Stimulated activated naive CD8-positive, alpha-beta T cell treated with anti-CD3 and anti-CD28 coated beads, Interleukin-15, amount 100 ng/mL, for 72 hours (primary cell): ENCODE measurements around the gene CPOX.

Experiments
- ATAC-seq: fragments of 150-1000 bp; cut with Tn5 transposase; 2 replicates; pipeline ENCODE4 v1.10.0; 2021; ENCODE audit warnings: mild to moderate bottlenecking, moderate library complexity
- DNase-seq, 2 donors: peaks; one replicate each; pipeline ENCODE4 v3.0.0; 2021 to 2022
- H3K27ac Mint-ChIP-seq, 2 donors: one replicate each; pipeline ENCODE4 v1.8.0; 2022; ENCODE audit warnings: mild to moderate bottlenecking in 2 of 2, mixed read lengths in 2 of 2, moderate library complexity in 2 of 2
- H3K27me3 Mint-ChIP-seq: one replicate; pipeline ENCODE4 v1.8.0; 2022; ENCODE audit warnings: mixed read lengths
- H3K4me1 Mint-ChIP-seq: one replicate; pipeline ENCODE4 v1.8.0; 2022; ENCODE audit warnings: mild to moderate bottlenecking, mixed read lengths
- H3K4me3 Mint-ChIP-seq, 2 donors: one replicate each; pipeline ENCODE4 v1.8.0; 2022; ENCODE audit warnings: mild to moderate bottlenecking in 2 of 2, mixed read lengths in 2 of 2, moderate library complexity in 1 of 2
- H3K9me3 Mint-ChIP-seq, 2 donors: one replicate each; pipeline ENCODE4 v1.8.0; 2022; ENCODE audit warnings: mixed read lengths in 2 of 2

The CPOX gene

DNA sequence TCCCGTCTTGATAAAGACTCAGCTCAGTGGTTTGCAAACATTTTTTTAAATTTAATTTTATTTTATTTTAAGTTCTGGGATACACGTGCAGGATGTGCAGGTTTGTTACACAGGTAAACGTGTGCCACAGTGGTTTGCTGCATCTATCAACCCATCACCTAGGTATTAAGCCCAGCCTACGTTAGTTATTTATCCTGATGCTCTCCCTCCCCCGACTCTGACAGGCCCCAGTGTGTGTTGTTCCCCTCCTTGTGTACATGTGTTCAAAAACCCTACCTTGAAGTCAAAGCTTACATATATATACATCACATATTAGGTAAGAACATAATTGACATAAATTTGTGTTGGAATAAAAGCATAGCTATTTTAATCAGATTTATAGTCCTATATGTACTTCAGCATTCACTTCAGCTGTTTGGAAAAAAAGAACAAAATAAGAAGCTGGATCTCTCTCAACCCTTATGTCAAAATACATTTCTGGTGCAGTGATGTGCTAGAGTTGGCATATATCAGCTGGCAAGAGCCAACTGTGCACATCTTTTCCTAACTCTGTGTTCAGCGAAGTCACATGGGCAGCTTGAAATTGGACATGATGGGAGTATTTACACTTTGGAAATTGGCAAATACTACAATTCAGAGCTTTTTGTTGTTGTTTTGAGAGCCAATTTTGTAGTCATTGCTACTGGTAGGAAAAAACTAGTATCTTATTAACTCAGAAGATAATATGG is 35.1 kb downstream of the CPOX start:
- H3K9me3 Mint-ChIP-seq: no peaks in the 10 kb centered on the region
- peaks cover 86% of the 10 kb centered on the region for H3K4me1 Mint-ChIP-seq
- ATAC-seq: no peak
- H3K27ac Mint-ChIP-seq: peak overlapping the region; percentile 81 to 100
- no peaks in the 10 kb centered on the region for H3K27me3 Mint-ChIP-seq
- peak overlapping the region; percentile 17 to 63 for H3K4me3 Mint-ChIP-seq
- DNase-seq: no peak

DNA sequence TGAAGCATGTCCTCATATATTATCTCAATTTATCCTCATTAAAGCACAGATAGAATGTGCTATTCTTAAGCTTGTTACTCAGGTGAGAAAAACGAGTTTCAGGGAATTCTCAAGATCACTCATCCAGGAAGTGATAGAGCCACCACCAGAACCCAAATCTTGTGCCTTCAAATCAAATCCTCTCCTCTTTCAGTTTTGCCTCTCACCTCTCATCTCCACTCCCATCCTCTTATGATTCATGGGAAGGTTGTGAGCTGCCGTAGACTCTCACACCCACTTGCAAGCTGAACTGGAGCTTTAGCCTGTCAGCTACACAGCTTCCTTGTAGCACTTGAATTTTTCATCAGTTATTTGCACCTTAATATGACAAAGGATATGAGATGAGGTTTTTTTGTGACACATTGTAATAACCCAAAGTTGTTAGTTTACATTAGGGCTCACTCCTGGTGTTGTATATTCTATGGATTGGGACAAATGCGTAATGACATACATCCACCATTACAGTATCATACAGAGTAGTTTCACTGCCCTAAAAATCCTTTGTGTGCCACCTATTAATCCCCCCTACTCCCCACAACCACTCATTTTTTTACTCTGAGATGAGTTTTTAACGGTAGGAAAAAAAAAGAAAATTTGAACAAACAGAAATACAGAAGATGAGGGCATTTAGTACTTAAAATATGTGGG is 35.9 kb downstream of the CPOX start:
- peak; percentile 56 to 68 for DNase-seq
- Mint-ChIP-seq H3K27ac (peak overlapping the region; percentile 100), H3K27me3 (no peaks in the 10 kb centered on the region), H3K9me3 (no peaks in the 10 kb centered on the region), H3K4me3 (peak overlapping the region; percentile 76 to 88), H3K4me1 (peaks cover 88% of the 10 kb centered on the region)
- peak; percentile 74 for ATAC-seq

DNA sequence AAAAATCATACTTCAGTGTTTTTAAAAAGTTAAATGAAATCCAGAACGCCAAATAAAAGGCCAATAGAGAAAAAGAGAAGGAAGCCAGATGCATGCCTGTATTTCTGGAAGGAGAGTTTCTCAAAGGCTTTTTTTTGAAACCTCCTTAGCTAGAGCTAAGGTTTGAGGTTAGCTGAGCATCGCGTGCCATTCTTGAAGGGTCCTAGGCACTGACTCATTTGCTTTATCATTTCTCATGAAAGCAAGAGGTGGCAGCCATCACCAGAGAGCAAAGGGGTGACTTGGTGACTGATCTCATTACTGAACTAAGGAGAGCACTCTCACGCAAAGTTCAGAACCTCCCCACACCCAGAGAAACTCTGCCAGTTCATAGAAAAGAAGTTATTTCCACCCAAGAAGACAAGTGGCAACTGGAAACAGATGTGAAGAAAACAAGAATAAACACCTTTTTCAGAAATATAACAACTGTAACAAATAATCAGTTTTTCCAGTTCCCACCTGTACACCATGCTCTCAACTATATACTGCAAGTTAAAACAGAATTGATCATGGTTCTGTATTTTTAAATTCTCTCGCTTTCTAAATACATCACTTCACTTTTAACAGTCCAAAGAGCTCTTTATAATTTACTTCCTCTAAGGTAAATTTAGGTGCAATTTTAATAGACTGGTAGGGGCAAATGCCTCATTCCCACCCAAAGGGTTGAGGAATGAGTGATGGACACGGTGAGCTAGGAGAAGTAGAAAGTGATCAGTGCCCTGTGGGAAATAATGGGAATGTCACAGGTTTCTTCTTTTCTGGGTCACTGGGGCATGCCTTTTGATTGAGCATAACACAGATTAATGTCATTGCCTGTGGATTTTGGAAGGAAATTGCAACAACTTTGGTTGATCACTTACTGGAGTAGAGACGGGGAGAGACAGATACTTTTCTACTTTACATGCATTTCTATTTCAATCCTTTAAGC is 37.0 kb downstream of the CPOX start:
- Mint-ChIP-seq H3K4me1 (peaks cover 91% of the 10 kb centered on the region), H3K27ac (peak overlapping the region; percentile 100), H3K9me3 (no peaks in the 10 kb centered on the region)

DNA sequence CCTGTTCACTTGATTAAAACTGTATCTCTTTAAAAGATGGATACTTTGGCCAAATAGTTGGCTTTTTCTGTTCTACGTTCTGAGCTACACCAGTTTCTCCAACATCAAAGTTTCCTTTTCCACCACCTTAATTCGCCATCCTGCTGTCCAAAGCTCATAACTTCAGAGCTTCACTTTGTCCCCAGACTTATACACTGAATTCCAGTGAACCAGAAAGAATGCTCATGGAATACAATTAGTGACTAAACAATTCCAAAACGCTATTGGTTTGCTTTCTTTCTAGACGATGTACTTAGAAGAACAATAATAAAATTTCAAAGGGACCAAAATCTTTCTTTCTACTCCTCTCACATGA is 38.4 kb downstream of the CPOX start:
- Mint-ChIP-seq H3K4me1 (peaks cover 94% of the 10 kb centered on the region), H3K4me3 (peak overlapping the region; percentile 76 to 88), H3K9me3 (no peaks in the 10 kb centered on the region), H3K27ac (peak overlapping the region; percentile 100), H3K27me3 (no peaks in the 10 kb centered on the region)
- no peak for DNase-seq
- ATAC-seq: no peak

More for the DNA sequence above, 37.0 kb downstream of the CPOX start:
- DNase-seq (peak; percentile 82 to 88), ATAC-seq (peak; percentile 93)
- Mint-ChIP-seq H3K4me3 (peak overlapping the region; percentile 76 to 88), H3K27me3 (no peaks in the 10 kb centered on the region)

DNA sequence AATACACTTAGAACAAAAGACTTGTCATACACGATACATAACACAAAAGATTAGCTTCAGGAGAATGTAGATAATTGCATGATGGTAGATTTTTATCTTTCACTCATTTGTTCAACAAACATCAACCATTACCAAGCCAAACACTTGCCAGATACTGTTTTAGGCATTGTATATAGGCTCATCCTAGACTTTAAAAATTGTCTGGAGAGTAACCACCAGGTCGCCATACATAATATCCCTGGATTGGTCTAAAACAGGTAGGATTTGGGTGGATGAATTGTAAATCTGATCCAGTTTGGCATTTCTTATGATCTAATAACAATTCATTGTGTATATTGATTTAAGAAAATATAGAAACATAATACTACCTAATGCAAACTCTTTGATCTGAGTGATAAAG is 38.8 kb downstream of the CPOX start:
- DNase-seq (no peak), ATAC-seq (no peak)
- peaks cover 97% of the 10 kb centered on the region for H3K4me1 Mint-ChIP-seq
- peak overlapping the region; percentile 100 for H3K27ac Mint-ChIP-seq
- H3K27me3 Mint-ChIP-seq: no peaks in the 10 kb centered on the region
- no peaks in the 10 kb centered on the region for H3K9me3 Mint-ChIP-seq
- peak overlapping the region; percentile 86 to 88 for H3K4me3 Mint-ChIP-seq

DNA sequence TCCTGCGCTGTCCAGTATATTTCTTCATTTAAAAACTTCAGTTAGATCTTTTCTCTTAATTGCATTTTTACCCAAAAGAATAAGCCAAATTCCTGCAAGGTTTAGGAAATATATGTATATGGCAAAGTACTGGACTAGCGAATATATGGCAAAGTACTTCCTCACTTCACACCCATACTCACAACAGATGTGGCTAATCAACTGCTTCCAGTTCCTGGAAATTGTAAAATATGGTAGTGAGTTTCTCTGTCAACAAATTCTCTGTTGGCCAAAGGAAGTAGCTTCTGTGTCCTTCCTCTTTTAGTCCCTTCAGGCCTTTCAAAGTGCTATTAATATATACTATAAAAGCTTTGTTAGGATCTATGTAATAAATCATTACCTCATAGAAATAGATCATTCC is 39.7 kb downstream of the CPOX start:
- peak overlapping the region; percentile 97 to 100 for H3K27ac Mint-ChIP-seq
- peak overlapping the region; percentile 80 to 86 for H3K4me3 Mint-ChIP-seq
- ATAC-seq (no peak), DNase-seq (no peak)
- peaks cover 94% of the 10 kb centered on the region for H3K4me1 Mint-ChIP-seq
- no peaks in the 10 kb centered on the region for H3K9me3 Mint-ChIP-seq
- H3K27me3 Mint-ChIP-seq: no peaks in the 10 kb centered on the region

DNA sequence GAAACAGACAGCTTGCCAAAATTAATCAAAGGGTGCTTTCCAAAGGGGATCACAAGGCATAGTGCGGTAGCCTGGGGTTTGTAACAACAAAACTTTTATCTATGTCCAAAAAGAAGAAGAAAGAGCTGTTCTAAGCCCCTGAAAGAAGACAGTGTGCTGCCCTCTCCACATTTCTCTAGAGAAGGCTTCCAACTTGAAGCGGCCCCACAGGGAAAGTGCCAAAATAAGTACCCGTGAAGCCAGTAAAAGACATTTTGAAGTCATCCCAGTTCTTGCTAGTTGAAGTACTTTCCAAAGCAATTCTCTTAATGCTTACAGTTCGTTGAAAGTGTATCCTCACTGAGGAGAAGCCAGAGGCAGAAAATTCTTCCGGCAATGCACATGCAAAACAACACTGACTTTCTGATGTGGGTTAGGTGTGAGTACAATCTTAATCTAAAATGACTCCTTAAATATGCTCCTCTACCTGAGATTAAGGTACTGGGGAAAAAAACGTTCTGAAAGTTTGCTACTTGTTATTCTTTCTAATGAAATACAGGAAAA is 40.3 kb downstream of the CPOX start:
- Mint-ChIP-seq H3K27me3 (no peaks in the 10 kb centered on the region), H3K27ac (peak overlapping the region; percentile 97 to 100), H3K4me1 (peaks cover 94% of the 10 kb centered on the region), H3K4me3 (peak overlapping the region; percentile 80 to 86), H3K9me3 (no peaks in the 10 kb centered on the region)
- ATAC-seq (no peak), DNase-seq (no peak)

DNA sequence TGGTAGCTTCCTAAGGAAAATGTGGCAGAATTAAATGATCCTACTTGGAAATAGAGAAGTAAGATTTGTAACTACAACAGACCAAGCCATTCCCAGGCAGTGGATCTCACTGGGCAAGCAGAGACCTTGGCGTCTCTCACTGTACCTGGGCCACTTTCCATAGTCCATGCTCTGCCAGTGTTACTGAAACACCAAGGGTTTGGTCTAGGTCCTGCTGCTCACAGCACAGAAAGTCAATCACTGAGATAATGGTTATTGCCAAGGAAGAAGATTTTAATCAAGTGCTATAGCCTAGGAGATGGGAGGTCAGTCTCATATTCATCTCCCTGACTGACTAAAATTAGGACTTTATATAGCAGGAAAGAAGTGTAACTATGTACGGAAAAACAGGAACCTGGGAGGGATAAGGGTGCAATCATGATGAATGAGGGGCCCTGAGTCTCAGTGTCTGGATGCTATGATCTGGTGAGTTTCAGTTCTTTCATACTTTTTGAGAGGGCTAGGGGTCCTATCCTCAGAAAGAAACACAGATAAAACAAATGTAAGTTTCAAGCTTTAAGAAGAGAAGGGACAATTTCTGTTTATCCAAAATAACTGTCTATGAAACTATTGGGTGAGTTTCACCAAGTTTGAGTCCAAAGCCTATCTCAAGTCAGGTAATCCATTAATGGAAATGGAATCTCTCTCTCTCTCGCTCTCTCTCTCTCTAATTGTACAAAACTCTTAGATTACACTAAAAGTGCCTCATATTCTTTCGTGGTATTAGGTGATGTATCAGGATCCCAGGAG is 41.0 kb downstream of the CPOX start:
- ATAC-seq: no peak
- Mint-ChIP-seq H3K4me3 (peak overlapping the region; percentile 80 to 86), H3K9me3 (no peaks in the 10 kb centered on the region), H3K27ac (peak overlapping the region; percentile 97 to 100), H3K27me3 (no peaks in the 10 kb centered on the region), H3K4me1 (peaks cover 89% of the 10 kb centered on the region)
- no peak for DNase-seq

DNA sequence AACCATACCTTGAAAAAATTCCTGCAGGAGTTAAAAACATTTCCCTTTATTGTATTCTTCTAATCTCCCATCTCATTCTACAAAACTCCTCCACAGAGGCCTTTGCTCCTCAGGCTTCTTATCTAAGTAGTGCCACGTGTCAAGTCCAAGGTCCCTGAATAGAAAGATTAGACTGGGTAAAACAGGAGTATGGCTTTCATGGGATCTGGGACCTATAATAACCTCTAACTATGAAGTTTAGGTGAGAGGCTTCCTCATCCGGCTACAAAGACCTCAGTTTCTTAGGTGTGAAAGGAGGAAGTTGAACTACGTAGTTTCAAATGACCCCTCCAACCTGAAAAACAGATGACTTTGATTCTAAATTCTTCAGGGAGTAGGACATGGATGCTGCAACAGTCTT is 41.7 kb downstream of the CPOX start:
- H3K27ac Mint-ChIP-seq: peak overlapping the region; percentile 35 to 100
- no peak for DNase-seq
- H3K4me3 Mint-ChIP-seq: peak overlapping the region; percentile 80 to 86
- peaks cover 83% of the 10 kb centered on the region for H3K4me1 Mint-ChIP-seq
- H3K9me3 Mint-ChIP-seq: no peaks in the 10 kb centered on the region
- ATAC-seq: no peak
- H3K27me3 Mint-ChIP-seq: no peaks in the 10 kb centered on the region

DNA sequence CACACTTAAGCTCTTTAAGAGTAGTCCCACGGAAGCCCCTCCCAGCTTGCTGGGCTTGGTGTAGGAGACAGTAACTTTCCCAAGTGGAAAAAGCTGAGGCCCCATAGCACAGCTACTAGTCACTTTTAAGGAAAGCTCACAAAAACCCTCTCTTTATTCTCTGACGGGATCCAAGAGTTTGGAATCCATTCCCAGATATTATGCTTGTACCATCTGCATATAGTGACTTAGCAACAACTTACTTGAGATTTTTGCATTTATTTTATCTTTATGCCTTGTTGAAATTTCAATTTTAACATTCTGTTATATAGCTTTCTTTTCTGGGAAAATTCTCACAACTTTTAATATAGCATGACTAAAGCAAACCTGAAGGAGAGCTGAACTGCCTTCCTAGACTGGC is 42.2 kb downstream of the CPOX start:
- ATAC-seq: no peak
- H3K27me3 Mint-ChIP-seq: no peaks in the 10 kb centered on the region
- no peak for DNase-seq
- peak overlapping the region in 1 of 2 donors; percentile 86 for H3K4me3 Mint-ChIP-seq
- H3K27ac Mint-ChIP-seq: peak overlapping the region in 1 of 2 donors; percentile 100
- no peaks in the 10 kb centered on the region for H3K9me3 Mint-ChIP-seq
- H3K4me1 Mint-ChIP-seq: peaks cover 82% of the 10 kb centered on the region

DNA sequence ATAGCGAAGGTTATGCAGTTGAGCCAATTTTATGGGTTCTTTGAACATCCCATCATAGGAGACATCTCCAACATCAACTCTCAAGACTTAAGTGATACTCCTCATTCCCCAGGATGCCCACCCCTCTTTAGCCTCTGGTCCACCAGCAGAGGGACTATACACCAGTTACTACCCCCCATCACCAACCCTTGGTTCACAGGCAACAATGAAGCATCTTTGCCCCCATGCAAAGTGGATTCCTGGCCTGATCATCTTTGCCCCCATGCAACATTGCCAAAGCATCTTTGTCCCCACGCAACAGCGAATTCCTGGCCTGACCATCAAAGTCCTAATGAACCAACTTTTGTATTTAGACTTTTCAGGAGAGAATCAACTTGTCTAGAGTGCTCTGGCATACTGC is 42.6 kb downstream of the CPOX start:
- H3K27me3 Mint-ChIP-seq: no peaks in the 10 kb centered on the region
- H3K9me3 Mint-ChIP-seq: no peaks in the 10 kb centered on the region
- H3K27ac Mint-ChIP-seq: peak overlapping the region in 1 of 2 donors; percentile 100
- ATAC-seq (no peak), DNase-seq (no peak)
- H3K4me3 Mint-ChIP-seq: peak overlapping the region; percentile 5 to 86
- peaks cover 81% of the 10 kb centered on the region for H3K4me1 Mint-ChIP-seq

DNA sequence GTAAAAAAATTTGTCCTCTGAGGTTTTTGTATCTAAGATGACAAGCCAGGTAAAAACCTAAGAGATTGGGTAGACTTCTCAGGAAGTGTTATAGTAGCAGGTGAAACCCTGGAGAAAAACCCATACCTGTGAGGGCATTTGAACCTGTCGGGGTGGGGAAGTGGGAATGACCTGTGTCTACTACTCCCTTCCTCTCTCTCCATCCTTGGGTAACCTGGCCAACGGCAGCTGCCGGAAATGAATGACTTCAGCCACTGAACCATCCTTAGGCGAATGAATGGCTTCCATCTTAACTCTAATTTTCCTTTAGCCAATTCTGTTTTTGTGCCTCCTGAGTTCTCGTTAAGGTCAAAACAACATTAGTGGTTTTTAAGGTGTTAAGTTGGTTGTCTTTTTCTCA is 44.9 kb downstream of the CPOX start:
- peaks cover 68% of the 10 kb centered on the region for H3K4me1 Mint-ChIP-seq
- H3K27ac Mint-ChIP-seq: no peak overlapping the region
- no peak overlapping the region for H3K4me3 Mint-ChIP-seq
- no peaks in the 10 kb centered on the region for H3K9me3 Mint-ChIP-seq
- no peak for DNase-seq
- no peak for ATAC-seq
- no peaks in the 10 kb centered on the region for H3K27me3 Mint-ChIP-seq

DNA sequence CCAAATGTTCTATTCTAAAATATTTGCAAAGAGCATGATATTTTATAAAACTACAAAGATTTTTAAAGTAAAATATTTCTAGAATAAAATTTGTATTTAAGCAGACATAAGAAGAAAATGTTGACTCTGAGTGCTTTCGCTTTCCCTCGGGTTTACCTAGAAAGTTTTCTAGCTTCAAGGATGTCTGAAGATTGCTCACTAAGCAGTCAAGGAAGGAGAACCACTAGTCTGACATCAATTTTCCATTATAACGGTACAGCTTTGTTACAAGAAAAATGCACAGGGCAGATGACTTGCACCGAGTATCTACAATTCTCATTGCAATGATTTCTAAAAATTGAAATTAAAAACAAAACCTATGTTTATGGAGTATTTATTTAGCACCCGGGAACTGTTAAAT is 47.5 kb downstream of the CPOX start:
- DNase-seq: no peak
- H3K27ac Mint-ChIP-seq: peak overlapping the region; percentile 34 to 97
- H3K9me3 Mint-ChIP-seq: no peaks in the 10 kb centered on the region
- ATAC-seq: peak; percentile 90
- peaks cover 64% of the 10 kb centered on the region for H3K4me1 Mint-ChIP-seq
- no peaks in the 10 kb centered on the region for H3K27me3 Mint-ChIP-seq
- H3K4me3 Mint-ChIP-seq: peak overlapping the region; percentile 57 to 72

DNA sequence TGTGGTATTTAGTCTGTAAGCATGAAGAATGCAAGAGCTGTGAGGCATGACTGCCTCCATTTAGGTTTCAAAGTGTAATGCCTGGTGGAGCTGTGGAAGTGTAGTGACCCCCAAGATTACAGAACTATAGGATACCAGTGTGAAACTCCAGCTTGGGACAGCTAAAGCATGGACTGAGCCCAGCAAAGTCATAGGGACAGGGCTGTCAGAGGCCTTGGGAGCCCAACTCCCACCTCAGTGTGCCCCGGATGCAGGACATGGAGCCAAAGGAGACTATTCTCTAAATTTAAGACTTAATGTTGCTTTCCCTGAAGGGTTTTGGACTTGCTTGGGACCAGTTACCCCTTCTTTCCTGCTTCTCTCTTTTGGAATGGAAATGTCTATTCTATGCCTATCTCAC is 50.8 kb downstream of the CPOX start:
- H3K27me3 Mint-ChIP-seq: no peaks in the 10 kb centered on the region
- no peak for DNase-seq
- H3K9me3 Mint-ChIP-seq: no peaks in the 10 kb centered on the region
- no peak overlapping the region for H3K27ac Mint-ChIP-seq
- no peak for ATAC-seq
- H3K4me1 Mint-ChIP-seq: peaks cover 60% of the 10 kb centered on the region
- H3K4me3 Mint-ChIP-seq: no peak overlapping the region

DNA sequence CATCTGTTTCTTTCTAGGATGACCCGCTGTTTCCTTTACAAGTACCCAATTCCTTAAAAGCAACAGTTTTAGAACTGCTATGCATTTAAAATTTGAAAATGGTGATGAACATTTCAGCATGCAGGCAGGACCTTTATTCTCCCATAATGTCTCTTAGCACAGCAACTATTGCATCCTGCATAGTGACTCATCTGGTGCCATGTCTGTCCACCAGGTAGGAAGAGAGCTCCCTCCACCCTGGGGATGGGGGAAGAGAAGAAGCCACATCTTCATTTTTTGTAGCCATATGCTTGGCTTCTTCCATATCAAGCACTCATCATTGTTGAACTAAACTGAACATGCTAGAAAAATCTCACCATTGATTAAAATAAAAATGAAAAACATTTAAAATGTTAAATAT is 51.7 kb downstream of the CPOX start:
- H3K27ac Mint-ChIP-seq: no peak overlapping the region
- DNase-seq: no peak
- no peaks in the 10 kb centered on the region for H3K9me3 Mint-ChIP-seq
- peak overlapping the region; percentile 36 to 56 for H3K4me3 Mint-ChIP-seq
- no peaks in the 10 kb centered on the region for H3K27me3 Mint-ChIP-seq
- no peak for ATAC-seq
- H3K4me1 Mint-ChIP-seq: peaks cover 66% of the 10 kb centered on the region
